ENCODE measurements around the gene CFAP45.

CFAP45 gene

DNA sequence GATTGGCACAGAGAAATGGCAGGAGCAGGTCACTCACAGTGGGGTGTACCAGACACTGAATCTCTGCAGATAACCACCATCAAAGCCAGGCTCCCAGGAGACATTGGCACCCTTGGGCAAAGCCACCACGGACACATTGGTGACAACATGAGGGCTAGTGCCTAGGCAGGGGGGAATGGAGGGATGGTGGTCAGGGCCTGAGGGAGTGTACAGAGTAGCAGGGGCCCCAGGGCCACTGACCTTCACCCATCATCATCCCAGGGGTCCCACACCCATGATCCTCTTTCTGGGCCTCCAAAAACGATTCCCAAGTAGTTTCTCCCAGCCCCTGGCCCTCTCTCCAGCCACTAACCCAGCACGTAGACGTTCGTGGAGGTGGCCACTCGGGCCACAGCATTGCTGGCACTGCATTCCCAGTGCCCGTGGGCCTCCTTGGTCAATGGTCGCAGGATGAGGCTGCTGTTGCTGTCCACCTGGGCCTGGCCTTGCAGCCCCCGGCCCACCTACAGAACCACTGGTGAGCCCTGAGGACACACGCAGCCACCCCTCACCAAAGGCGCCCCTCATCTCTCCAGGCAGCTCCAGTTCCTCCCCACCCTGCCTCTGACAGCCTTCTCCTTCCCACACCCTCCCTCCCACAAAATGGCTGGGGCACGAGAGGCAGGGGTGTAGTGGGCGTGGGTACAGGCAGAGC, 31.3 kb upstream of the CFAP45 start:
- no peak for ATAC-seq
- peaks cover 3% of the 10 kb centered on the region for H3K27me3 Mint-ChIP-seq
- peaks cover 3% of the 10 kb centered on the region for H3K4me1 Mint-ChIP-seq
- no peak overlapping the region for H3K4me3 Mint-ChIP-seq
- H3K36me3 Mint-ChIP-seq (ENCODE audit: low read depth): no peaks in the 10 kb centered on the region
- H3K9me3 Mint-ChIP-seq: no peaks in the 10 kb centered on the region
- no peak overlapping the region for H3K27ac Mint-ChIP-seq
- DNase-seq: no peak

DNA sequence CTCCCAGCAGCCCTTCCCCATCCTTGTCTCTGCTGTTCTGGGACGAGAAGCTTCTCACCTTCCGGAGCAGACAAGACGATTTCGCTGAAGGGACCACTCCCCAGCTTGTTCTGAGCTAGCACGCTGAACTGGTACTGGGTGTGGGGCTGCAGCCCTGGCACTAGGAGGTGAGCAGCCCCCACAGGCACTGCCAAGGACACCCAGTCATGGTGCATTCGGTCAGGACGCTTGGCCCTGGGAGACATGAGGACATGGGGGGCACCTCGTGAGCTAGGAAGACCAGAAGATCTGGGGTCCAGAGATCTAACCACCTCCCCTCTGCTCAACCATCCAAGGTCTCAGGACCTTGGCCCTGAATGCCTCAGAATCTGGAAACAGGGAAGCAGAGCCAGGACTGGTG, 30.7 kb upstream of the CFAP45 start:
- Mint-ChIP-seq H3K36me3 (ENCODE audit: low read depth) (no peaks in the 10 kb centered on the region), H3K9me3 (no peaks in the 10 kb centered on the region), H3K4me1 (peaks cover 8% of the 10 kb centered on the region), H3K4me3 (no peak overlapping the region), H3K27me3 (peaks cover 3% of the 10 kb centered on the region), H3K27ac (no peak overlapping the region)
- DNase-seq (no peak), ATAC-seq (no peak)

GRCh38 chr1:159930216-159930615, 30.3 kb upstream of the CFAP45 start:
- Mint-ChIP-seq H3K27ac (no peak overlapping the region), H3K36me3 (ENCODE audit: low read depth) (peaks cover 2% of the 10 kb centered on the region), H3K4me3 (no peak overlapping the region), H3K9me3 (no peaks in the 10 kb centered on the region), H3K4me1 (peaks cover 12% of the 10 kb centered on the region), H3K27me3 (no peaks in the 10 kb centered on the region)
- no peak for DNase-seq
- ATAC-seq: no peak

- ATAC-seq (no peak), DNase-seq (no peak)
- no peaks in the 10 kb centered on the region for H3K9me3 Mint-ChIP-seq
- peaks cover 12% of the 10 kb centered on the region for H3K4me1 Mint-ChIP-seq
- no peak overlapping the region for H3K27ac Mint-ChIP-seq
- peaks cover 2% of the 10 kb centered on the region for H3K36me3 Mint-ChIP-seq (ENCODE audit: low read depth)
- no peak overlapping the region for H3K4me3 Mint-ChIP-seq
- no peaks in the 10 kb centered on the region for H3K27me3 Mint-ChIP-seq
These were observed 29.4 kb upstream of the CFAP45 start for GRCh38 chr1:159929155-159930051.

DNA sequence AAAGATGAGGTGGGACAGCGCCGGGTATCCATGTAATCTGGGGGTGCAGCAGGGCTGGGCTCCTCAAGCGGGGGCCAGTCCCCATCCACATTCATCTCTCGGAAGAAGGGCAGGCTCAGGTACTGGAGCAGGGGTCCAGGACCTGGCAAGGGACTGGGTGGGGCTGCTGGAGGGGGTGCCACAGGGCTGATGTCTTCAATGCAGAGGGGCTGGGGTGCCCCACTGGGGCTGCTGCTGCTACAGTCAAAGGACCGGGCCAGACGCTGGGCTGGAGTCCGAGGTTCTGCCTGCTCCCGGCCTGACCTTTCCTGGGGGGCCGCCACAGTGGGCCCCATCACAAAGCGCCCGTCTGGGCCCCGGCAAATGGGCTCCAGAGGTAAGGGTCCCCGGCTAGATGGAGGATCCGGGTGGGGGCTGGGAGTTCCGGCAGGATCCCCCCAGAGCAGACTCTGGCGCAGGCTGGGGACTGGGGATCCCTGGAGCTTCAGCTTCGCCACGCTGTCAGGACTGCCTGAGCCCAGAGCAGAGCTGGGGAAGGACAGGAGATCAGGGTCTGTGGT, 28.6 kb upstream of the CFAP45 start:
- Mint-ChIP-seq H3K36me3 (ENCODE audit: low read depth) (peaks cover 7% of the 10 kb centered on the region), H3K27ac (no peak overlapping the region), H3K27me3 (peaks cover 2% of the 10 kb centered on the region), H3K4me3 (no peak overlapping the region), H3K9me3 (no peaks in the 10 kb centered on the region), H3K4me1 (peaks cover 15% of the 10 kb centered on the region)
- no peak for DNase-seq
- ATAC-seq: no peak

GRCh38 chr1:159927849-159928431, 28.0 kb upstream of the CFAP45 start:
- Mint-ChIP-seq H3K9me3 (no peaks in the 10 kb centered on the region), H3K4me3 (no peak overlapping the region), H3K27ac (no peak overlapping the region), H3K27me3 (peaks cover 2% of the 10 kb centered on the region), H3K36me3 (ENCODE audit: low read depth) (peaks cover 9% of the 10 kb centered on the region), H3K4me1 (peaks cover 22% of the 10 kb centered on the region)
- ATAC-seq: no peak
- DNase-seq: no peak

DNA sequence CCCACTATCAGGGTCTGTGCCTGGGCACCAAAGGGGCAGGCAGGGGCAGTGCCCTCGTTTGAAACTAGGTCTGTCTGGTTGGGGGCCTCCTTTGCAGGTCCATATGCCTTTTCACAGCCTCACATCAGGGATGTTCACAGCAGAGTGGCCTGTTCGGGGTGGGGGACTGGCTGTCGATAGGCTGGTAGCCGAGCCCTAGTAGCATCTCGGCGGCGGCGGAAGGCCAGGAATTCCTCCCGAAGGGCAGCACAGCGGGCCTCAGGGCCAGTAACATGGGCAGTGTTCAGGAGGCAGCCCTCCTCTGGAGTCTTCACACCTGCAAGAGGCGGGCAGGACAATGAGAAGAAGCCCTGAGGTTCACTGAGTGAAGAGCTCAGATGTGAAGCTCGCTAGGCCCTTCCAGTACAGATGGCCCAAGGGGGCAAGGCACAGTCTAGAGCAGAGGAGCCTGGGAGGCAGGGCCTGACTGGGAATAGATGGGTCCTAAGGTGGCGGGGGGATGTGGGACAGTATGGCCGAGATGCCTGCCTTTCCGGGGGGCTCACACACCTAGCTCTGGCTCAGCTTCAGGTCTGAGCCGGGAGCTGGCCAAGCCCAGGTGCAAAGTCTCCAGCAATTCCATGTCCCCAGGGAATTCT, 27.4 kb upstream of the CFAP45 start:
- peaks cover 12% of the 10 kb centered on the region for H3K36me3 Mint-ChIP-seq (ENCODE audit: low read depth)
- H3K27ac Mint-ChIP-seq: no peak overlapping the region
- H3K4me3 Mint-ChIP-seq: no peak overlapping the region

GRCh38 chr1:159925719-159926078, 25.7 kb upstream of the CFAP45 start:
- peaks cover 2% of the 10 kb centered on the region for H3K27me3 Mint-ChIP-seq
- H3K4me1 Mint-ChIP-seq: peaks cover 44% of the 10 kb centered on the region
- peak overlapping the region; percentile 99 for H3K27ac Mint-ChIP-seq
- H3K36me3 Mint-ChIP-seq (ENCODE audit: low read depth): peaks cover 26% of the 10 kb centered on the region
- H3K4me3 Mint-ChIP-seq: peak overlapping the region; percentile 98
- H3K9me3 Mint-ChIP-seq: no peaks in the 10 kb centered on the region
- ATAC-seq (peak; percentile 7), DNase-seq (peak; percentile 54)

More for the DNA sequence above, 27.4 kb upstream of the CFAP45 start:
- Mint-ChIP-seq H3K4me1 (peaks cover 28% of the 10 kb centered on the region), H3K27me3 (peaks cover 2% of the 10 kb centered on the region), H3K9me3 (no peaks in the 10 kb centered on the region)
- ATAC-seq (no peak), DNase-seq (no peak)

DNA sequence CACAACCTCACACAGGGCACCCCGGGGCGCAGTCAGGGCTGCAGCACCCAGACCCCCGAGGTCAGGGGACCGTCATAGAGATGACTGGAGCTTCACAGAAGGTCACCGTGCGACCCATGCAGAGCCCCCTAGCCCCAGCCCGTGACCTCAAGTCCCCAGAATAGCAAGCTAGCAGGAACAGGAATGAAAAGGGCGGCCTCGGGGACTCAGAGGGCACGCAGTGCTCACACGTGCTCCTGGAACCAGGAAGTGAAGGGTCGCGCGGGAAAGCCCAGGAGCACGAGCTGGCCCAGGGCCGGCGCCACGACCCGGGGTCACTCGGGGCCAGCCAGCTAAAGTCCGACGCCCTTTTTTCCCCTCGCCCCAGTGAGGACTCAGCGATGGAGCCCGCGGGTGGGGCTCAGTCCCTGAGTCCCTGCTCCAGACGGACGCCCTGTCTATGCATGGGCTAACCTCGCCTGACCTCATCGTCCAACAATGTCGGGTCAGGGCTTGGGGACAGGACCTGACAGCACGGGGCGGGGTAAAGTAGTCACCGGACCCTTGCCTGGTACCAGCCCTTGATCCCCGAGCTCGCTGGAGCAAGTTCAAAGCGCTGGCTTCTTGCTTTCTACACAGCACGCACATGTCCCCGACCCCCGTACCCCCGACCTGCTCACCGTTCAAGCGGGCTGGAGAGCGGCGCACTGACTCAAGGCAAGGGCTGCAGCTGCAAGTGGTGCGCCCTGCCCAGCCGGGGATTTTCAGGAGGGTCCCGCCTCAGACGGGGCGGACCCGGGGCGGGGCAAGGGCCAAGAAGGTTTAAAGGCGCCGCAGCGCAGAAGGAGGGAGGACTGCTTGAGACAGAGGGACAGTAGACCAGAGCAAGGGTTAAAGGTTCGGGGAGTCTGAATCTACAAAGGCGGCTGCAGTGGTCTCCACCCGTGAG, 25.1 kb upstream of the CFAP45 start, which contains the start of gene TAGLN2:
Gene TAGLN2, minus strand, starts transcription at position 717 of the 928 bp plus-strand sequence. CDS start 4,998 bp downstream, outside the sequence.
- Mint-ChIP-seq H3K27me3 (peaks cover 2% of the 10 kb centered on the region), H3K4me1 (peaks cover 48% of the 10 kb centered on the region), H3K9me3 (no peaks in the 10 kb centered on the region), H3K36me3 (ENCODE audit: low read depth) (peaks cover 33% of the 10 kb centered on the region), H3K27ac (peak within 1 kb of the TSS; percentile 99), H3K4me3 (peak within 1 kb of the TSS; percentile 98)
- DNase-seq (peak; percentile 93), ATAC-seq (peak; percentile 70)

GRCh38 chr1:159924025-159924790, 24.2 kb upstream of the CFAP45 start:
- ATAC-seq (peak; percentile 38), DNase-seq (peak; percentile 79)
- Mint-ChIP-seq H3K4me3 (peak overlapping the region; percentile 98), H3K9me3 (no peaks in the 10 kb centered on the region), H3K27ac (peak overlapping the region; percentile 99), H3K27me3 (peaks cover 2% of the 10 kb centered on the region), H3K36me3 (ENCODE audit: low read depth) (peaks cover 41% of the 10 kb centered on the region), H3K4me1 (peaks cover 57% of the 10 kb centered on the region)

- Mint-ChIP-seq H3K9me3 (no peaks in the 10 kb centered on the region), H3K4me1 (peaks cover 64% of the 10 kb centered on the region), H3K27me3 (peaks cover 2% of the 10 kb centered on the region), H3K36me3 (ENCODE audit: low read depth) (peaks cover 47% of the 10 kb centered on the region), H3K4me3 (peak overlapping the region; percentile 98), H3K27ac (peak overlapping the region; percentile 99)
- peak; percentile 48 for ATAC-seq
- DNase-seq: peak; percentile 85
These were observed 23.4 kb upstream of the CFAP45 start for GRCh38 chr1:159923203-159924024.

- DNase-seq (peak; percentile 16), ATAC-seq (no peak)
- Mint-ChIP-seq H3K27me3 (peaks cover 2% of the 10 kb centered on the region), H3K9me3 (no peaks in the 10 kb centered on the region), H3K27ac (peak overlapping the region; percentile 99), H3K4me3 (peak overlapping the region; percentile 98), H3K4me1 (peaks cover 72% of the 10 kb centered on the region), H3K36me3 (ENCODE audit: low read depth) (peaks cover 55% of the 10 kb centered on the region)
These were observed 22.7 kb upstream of the CFAP45 start for GRCh38 chr1:159922511-159923202.
